HEK293T (cell line): Measurements from ENCODE around the gene PEX3.
A peak's percentile ranks its signal among the peaks of the same experiment; 100 is the strongest.

Experiments used
- CTCF ChIA-PET: fragments of 350-600 bp; formaldehyde crosslinking; extraction: SDS; loops from one replicate; lab custom pipeline; 2021; ENCODE audit warnings: antibody characterized with exemption, inconsistent platforms; lab: Yijun Ruan, JAX
- POLR2A ChIA-PET: fragments of 350-600 bp; formaldehyde crosslinking; extraction: SDS; loops from one replicate; lab custom pipeline; 2020; ENCODE audit warnings: antibody characterized with exemption, inconsistent platforms; lab: Yijun Ruan, JAX
- DNase-seq: peaks from one replicate; pipeline ENCODE4 v3.0.0; 2012; ENCODE audit warnings: mixed read lengths; ENCODE audit errors: extremely low spot score
- ARNT ChIP-seq: fragments of 450-650 bp; IDR thresholded peaks from 2 replicates; pipeline ENCODE4 v1.6.1; 2017; ENCODE audit warnings: mild to moderate bottlenecking
- BHLHE40 ChIP-seq: fragments of 450-650 bp; IDR thresholded peaks from 2 replicates; pipeline ENCODE4 v1.6.1; 2016; ENCODE audit warnings: mild to moderate bottlenecking, moderate library complexity, borderline replicate concordance
- CTBP1 ChIP-seq: fragments of 450-650 bp; IDR thresholded peaks from 2 replicates; pipeline ENCODE4 v1.6.1; 2016; ENCODE audit warnings: borderline replicate concordance
- ELF4 ChIP-seq: fragments of 450-650 bp; IDR thresholded peaks from 2 replicates; pipeline ENCODE4 v1.6.1; 2017; ENCODE audit warnings: antibody characterized with exemption
- FOXA1 ChIP-seq: fragments of 450-650 bp; IDR thresholded peaks from 2 replicates; pipeline ENCODE4 v1.6.1; 2016; ENCODE audit warnings: mild to moderate bottlenecking
- FOXK2 ChIP-seq: fragments of 450-650 bp; IDR thresholded peaks from 2 replicates; pipeline ENCODE4 v1.6.1; 2016; ENCODE audit warnings: mild to moderate bottlenecking
- FOXM1 ChIP-seq: fragments of 450-650 bp; IDR thresholded peaks from 2 replicates; pipeline ENCODE4 v1.6.1; 2017; ENCODE audit warnings: mild to moderate bottlenecking, borderline replicate concordance
- HDGF ChIP-seq: fragments of 450-650 bp; IDR thresholded peaks from 2 replicates; pipeline ENCODE4 v1.6.1; 2017; ENCODE audit warnings: antibody characterized with exemption, borderline replicate concordance
- L3MBTL2 ChIP-seq: fragments of 450-650 bp; conservative IDR thresholded peaks from 2 replicates; pipeline ENCODE4 v1.6.1; 2016; ENCODE audit warnings: mild to moderate bottlenecking
- LEF1 ChIP-seq: fragments of 450-650 bp; IDR thresholded peaks from 2 replicates; pipeline ENCODE4 v1.6.1; 2017; ENCODE audit warnings: mild to moderate bottlenecking, borderline replicate concordance
- NFRKB ChIP-seq: fragments of 450-650 bp; IDR thresholded peaks from 2 replicates; pipeline ENCODE4 v1.6.1; 2016; ENCODE audit warnings: mild to moderate bottlenecking, moderate library complexity
- PKNOX1 ChIP-seq: fragments of 450-650 bp; IDR thresholded peaks from 2 replicates; pipeline ENCODE4 v1.6.1; 2016
- SP1 ChIP-seq: fragments of 450-650 bp; IDR thresholded peaks from 2 replicates; pipeline ENCODE4 v1.6.1; 2017
- SUZ12 ChIP-seq: fragments of 450-650 bp; IDR thresholded peaks from 2 replicates; pipeline ENCODE4 v1.6.1; 2016; ENCODE audit warnings: mild to moderate bottlenecking
- TARDBP ChIP-seq: fragments of 450-650 bp; IDR thresholded peaks from 2 replicates; pipeline ENCODE4 v1.6.1; 2016
- ZNF384 ChIP-seq: fragments of 450-650 bp; IDR thresholded peaks from 2 replicates; pipeline ENCODE4 v1.6.1; 2016

PEX3 gene

GRCh38 chr6:143531720-143532499 lies 81.3 kb downstream of the PEX3 start:
- POLR2A ChIA-PET: no interaction called here

GRCh38 chr6:143535189-143535614 lies 84.6 kb downstream of the PEX3 start:
- no peak for TF ChIP-seq ZNF384
- TF ChIP-seq FOXK2: no peak
- ChIA-PET CTCF (interaction anchor here (3.6 kb wide), 1 partner anchor 23 kb away, joined by 16 read pairs; the partner anchor contains the start of gene FUCA2), POLR2A (no interaction called here)
- no peak for DNase-seq

More at GRCh38 chr6:143531720-143532499, 81.3 kb downstream of the PEX3 start:
- TF ChIP-seq FOXM1 (no peak), SUZ12 (no peak), LEF1 (no peak), PKNOX1 (peak; percentile 18; the same call in 1 of the 2 replicates)
- CTCF ChIA-PET: no interaction called here
- no peak for DNase-seq

- no peak for DNase-seq
- TF ChIP-seq ZNF384: no peak
- TF ChIP-seq BHLHE40: no peak
- TF ChIP-seq L3MBTL2: no peak
- no peak for TF ChIP-seq LEF1
- no peak for TF ChIP-seq ARNT
- no peak for TF ChIP-seq SP1
- TF ChIP-seq NFRKB: no peak
- TF ChIP-seq PKNOX1: no peak
- TF ChIP-seq HDGF: no peak
- TF ChIP-seq TARDBP: no peak
- TF ChIP-seq ELF4: no peak
- TF ChIP-seq FOXK2: no peak
- TF ChIP-seq CTBP1: no peak
- no peak for TF ChIP-seq SUZ12
- ChIA-PET POLR2A (interaction anchor here (1.0 to 1.4 kb wide), 3 partner anchors 25 to 307 kb away, joined by 3 to 5 read pairs (median 3); partner anchors contain the start of genes ADAT2, FUCA2, LTV1 and PEX3), CTCF (interaction anchor here (0.6 to 3.6 kb wide), 2 partner anchors 24 to 176 kb away, joined by 3 to 16 read pairs; partner anchors contain the start of gene FUCA2)
These were observed 85.9 kb downstream of the PEX3 start for GRCh38 chr6:143536461-143536865.

- TF ChIP-seq LEF1 (no peak), ZNF384 (no peak), FOXA1 (no peak), ARNT (peak; percentile 29; the same call in 1 of the 2 replicates), FOXM1 (no peak), L3MBTL2 (peak; percentile 29; the same call in 1 of the 2 replicates), ELF4 (no peak), PKNOX1 (no peak)
- DNase-seq: peak; percentile 80
- POLR2A ChIA-PET: interaction anchor here (1.0 to 1.4 kb wide), 3 partner anchors 18 to 86 kb away, joined by 3 to 5 read pairs (median 3); partner anchors contain the start of genes ADAT2, FUCA2 and PEX3
- CTCF ChIA-PET: interaction anchor here (0.6 to 3.6 kb wide), 4 partner anchors 13 to 25 kb away, joined by 3 to 16 read pairs (median 3); partner anchors contain the start of gene FUCA2
These were observed 86.5 kb downstream of the PEX3 start for GRCh38 chr6:143536866-143537691.

GRCh38 chr6:143538374-143538773 lies 87.8 kb downstream of the PEX3 start:
- DNase-seq: no peak
- ChIA-PET CTCF (interaction anchor here (1.2 kb wide), 1 partner anchor 12 kb away, joined by 3 read pairs; no protein-coding TSS in a partner anchor), POLR2A (no interaction called here)
- TF ChIP-seq L3MBTL2 (no peak), ARNT (no peak), ZNF384 (no peak), FOXM1 (no peak), BHLHE40 (no peak), HDGF (no peak), TARDBP (no peak), LEF1 (no peak), SUZ12 (no peak), PKNOX1 (no peak), ELF4 (no peak)
